Neural crest cell (in vitro differentiated cells): ENCODE measurements around the gene ZFP28. TPM values are rescaled to one million over a fixed set of nuclear protein-coding genes. Genes with fewer than 3 reads are reported as not detected.

Experiments
- DNase-seq: peaks from one replicate; pipeline ENCODE4 v3.0.0; 2021; ENCODE audit warnings: low read depth, mixed read lengths, low spot score
- H3K27ac Mint-ChIP-seq: one replicate; pipeline ENCODE4 v1.8.0; 2021; ENCODE audit warnings: mild to moderate bottlenecking, mixed read lengths; ENCODE audit not compliant: unreplicated experiment
- H3K27me3 Mint-ChIP-seq: 2 replicates; pipeline ENCODE4 v1.8.0; 2021; ENCODE audit warnings: low read depth, mild to moderate bottlenecking, mixed read lengths
- H3K36me3 Mint-ChIP-seq: 2 replicates; pipeline ENCODE4 v1.8.0; 2021; ENCODE audit warnings: low read depth, mild to moderate bottlenecking, mixed read lengths
- H3K4me1 Mint-ChIP-seq: 2 replicates; pipeline ENCODE4 v1.8.0; 2021; ENCODE audit warnings: mixed read lengths
- H3K4me3 Mint-ChIP-seq: one replicate; pipeline ENCODE4 v1.8.0; 2021; ENCODE audit warnings: mild to moderate bottlenecking, mixed read lengths
- H3K9me3 Mint-ChIP-seq: 2 replicates; pipeline ENCODE4 v1.8.0; 2021; ENCODE audit warnings: mixed read lengths
- total RNA-seq: library from RNA; stranded (reverse); gene quantifications from 2 replicates; pipeline ENCODE4 v1.2.1, GENCODE V29; 2021
- TF ChIP-seq, protein P1 (sequence below): fragments of 200-600 bp; sonication (generic); conservative IDR thresholded peaks from 2 replicates; pipeline ENCODE4 v1.5.0; 2021; ENCODE audit warnings: antibody characterized with exemption, mild to moderate bottlenecking

Gene ZFP28
- total RNA-seq, 1 donor from 2014 or later: 7.4 TPM

DNA sequence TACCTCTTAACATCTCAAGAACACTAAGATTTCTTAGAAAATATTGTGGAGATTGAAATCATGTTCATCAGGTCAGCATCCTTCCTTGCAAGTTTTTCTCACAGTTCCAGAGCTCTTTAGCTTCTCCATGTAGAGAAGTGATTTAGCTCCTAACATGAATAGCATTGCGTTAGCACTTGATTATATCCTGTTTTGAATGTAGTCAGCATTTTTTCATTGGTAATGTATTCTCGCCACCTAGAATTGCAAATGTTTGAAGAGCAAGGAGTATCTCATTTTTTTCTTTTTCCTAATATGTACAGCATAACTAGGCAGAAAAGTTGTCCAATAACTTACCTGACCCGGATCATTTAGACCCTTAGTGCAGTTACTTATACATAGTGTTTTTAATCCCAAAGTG, 35.2 kb downstream of the ZFP28 start:
- no peaks in the 10 kb centered on the region for H3K4me1 Mint-ChIP-seq
- TF ChIP-seq, protein P1, sequence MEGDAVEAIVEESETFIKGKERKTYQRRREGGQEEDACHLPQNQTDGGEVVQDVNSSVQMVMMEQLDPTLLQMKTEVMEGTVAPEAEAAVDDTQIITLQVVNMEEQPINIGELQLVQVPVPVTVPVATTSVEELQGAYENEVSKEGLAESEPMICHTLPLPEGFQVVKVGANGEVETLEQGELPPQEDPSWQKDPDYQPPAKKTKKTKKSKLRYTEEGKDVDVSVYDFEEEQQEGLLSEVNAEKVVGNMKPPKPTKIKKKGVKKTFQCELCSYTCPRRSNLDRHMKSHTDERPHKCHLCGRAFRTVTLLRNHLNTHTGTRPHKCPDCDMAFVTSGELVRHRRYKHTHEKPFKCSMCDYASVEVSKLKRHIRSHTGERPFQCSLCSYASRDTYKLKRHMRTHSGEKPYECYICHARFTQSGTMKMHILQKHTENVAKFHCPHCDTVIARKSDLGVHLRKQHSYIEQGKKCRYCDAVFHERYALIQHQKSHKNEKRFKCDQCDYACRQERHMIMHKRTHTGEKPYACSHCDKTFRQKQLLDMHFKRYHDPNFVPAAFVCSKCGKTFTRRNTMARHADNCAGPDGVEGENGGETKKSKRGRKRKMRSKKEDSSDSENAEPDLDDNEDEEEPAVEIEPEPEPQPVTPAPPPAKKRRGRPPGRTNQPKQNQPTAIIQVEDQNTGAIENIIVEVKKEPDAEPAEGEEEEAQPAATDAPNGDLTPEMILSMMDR: no peak
- peaks cover 36% of the 10 kb centered on the region for H3K9me3 Mint-ChIP-seq
- H3K36me3 Mint-ChIP-seq: peaks cover 89% of the 10 kb centered on the region
- no peak for DNase-seq
- H3K27me3 Mint-ChIP-seq: no peaks in the 10 kb centered on the region
- no peak overlapping the region for H3K4me3 Mint-ChIP-seq
- H3K27ac Mint-ChIP-seq: no peak overlapping the region

DNA sequence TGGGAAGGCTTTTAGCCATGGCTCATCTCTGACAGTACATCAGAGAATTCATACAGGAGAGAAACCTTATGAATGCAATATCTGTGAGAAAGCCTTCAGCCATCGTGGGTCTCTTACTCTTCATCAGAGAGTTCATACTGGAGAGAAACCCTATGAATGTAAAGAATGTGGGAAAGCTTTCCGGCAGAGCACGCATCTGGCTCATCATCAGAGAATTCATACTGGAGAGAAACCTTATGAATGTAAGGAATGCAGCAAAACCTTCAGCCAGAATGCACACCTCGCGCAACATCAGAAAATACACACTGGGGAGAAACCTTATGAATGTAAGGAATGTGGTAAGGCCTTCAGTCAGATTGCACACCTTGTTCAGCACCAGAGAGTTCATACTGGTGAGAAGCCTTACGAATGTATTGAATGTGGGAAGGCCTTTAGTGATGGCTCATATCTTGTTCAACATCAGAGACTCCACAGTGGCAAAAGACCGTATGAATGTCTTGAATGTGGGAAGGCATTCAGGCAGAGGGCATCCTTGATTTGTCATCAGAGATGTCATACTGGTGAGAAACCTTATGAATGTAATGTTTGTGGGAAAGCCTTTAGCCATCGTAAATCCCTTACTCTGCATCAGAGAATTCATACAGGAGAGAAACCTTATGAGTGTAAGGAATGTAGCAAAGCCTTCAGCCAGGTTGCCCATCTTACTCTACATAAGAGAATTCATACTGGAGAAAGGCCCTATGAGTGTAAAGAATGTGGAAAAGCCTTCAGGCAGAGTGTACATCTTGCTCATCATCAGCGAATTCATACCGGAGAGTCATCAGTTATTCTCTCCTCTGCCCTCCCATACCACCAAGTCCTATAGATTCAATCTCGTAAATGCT, 39.2 kb downstream of the ZFP28 start:
- TF ChIP-seq, protein P1: no peak
- no peak for DNase-seq
- H3K4me3 Mint-ChIP-seq: no peak overlapping the region
- H3K36me3 Mint-ChIP-seq: peaks cover 80% of the 10 kb centered on the region
- no peak overlapping the region for H3K27ac Mint-ChIP-seq
- peaks cover 44% of the 10 kb centered on the region for H3K9me3 Mint-ChIP-seq
- no peaks in the 10 kb centered on the region for H3K4me1 Mint-ChIP-seq
- no peaks in the 10 kb centered on the region for H3K27me3 Mint-ChIP-seq

DNA sequence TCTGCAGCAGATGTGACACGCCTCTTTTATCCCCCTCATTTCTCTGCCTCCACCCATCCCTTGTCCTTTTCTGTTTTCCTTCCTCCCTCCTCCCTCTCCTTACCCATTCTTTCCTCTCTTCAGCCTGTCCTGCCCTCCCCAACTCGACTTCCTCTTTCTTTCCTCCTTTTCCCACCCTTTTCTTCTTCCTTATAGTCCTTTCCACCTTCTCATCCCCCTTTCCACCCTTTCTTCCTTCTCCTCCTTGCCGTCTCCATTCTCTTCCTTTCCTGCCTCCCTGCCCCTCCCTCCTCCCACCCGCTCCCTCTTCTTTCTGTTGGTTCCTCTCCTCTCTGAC, 55.7 kb downstream of the ZFP28 start:
- peaks cover 5% of the 10 kb centered on the region for H3K27me3 Mint-ChIP-seq
- no peak overlapping the region for H3K27ac Mint-ChIP-seq
- peak overlapping the region; percentile 94 for H3K4me3 Mint-ChIP-seq
- TF ChIP-seq, protein P1: no peak
- H3K36me3 Mint-ChIP-seq: peaks cover 42% of the 10 kb centered on the region
- peaks cover 12% of the 10 kb centered on the region for H3K4me1 Mint-ChIP-seq
- no peak for DNase-seq
- H3K9me3 Mint-ChIP-seq: peaks cover 27% of the 10 kb centered on the region

DNA sequence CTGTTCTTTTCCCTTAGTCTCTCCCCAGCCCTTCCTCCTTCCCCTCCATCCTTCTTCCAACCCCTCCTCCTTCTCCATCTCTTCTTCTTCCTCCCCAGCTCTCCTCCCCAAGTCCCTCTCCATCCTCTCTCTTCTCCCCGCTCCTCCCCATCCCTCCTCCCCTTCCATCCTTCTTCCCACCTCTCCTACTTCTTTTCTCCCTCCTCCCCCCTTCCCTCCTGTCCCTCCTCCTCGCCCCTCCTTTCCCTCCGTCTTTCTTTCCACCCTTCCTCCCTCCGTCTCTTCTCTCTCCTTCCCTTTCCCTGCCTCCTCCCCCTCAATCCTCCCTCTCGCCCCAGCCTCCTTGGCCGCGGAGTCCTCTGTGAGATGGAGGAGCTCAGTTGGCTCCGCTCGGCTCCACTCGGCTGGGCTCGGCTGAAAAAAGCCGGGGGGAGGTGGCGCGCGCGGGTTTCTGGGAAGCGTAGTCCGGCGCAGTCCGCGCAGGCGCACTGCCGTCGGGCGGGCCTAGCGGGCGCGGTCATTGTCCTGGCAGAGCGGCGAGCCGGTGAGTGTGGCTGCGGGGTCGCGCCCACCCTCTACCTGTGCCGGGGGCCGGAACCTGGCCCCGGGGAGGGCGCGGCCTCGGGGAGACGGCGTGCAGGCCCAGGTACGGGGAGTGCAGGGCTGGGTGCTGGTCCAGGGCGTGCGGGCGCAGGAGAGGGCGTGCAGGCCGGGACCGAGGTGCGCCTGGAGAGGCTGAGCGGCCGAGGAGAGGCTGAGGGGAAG, 56.2 kb downstream of the ZFP28 start, which contains the start of gene ZNF71:
TSS of gene ZNF71 (plus strand) at position 520 of the 765 bp plus-strand sequence. CDS start 6,257 bp downstream, outside the sequence.
- peaks cover 27% of the 10 kb centered on the region for H3K9me3 Mint-ChIP-seq
- TF ChIP-seq, protein P1: no peak
- DNase-seq: peak; percentile 87
- peak within 1 kb of the TSS; percentile 99 for H3K27ac Mint-ChIP-seq
- H3K4me1 Mint-ChIP-seq: peaks cover 12% of the 10 kb centered on the region
- peaks cover 46% of the 10 kb centered on the region for H3K36me3 Mint-ChIP-seq
- peak within 1 kb of the TSS; percentile 94 for H3K4me3 Mint-ChIP-seq
- H3K27me3 Mint-ChIP-seq: peaks cover 5% of the 10 kb centered on the region

DNA sequence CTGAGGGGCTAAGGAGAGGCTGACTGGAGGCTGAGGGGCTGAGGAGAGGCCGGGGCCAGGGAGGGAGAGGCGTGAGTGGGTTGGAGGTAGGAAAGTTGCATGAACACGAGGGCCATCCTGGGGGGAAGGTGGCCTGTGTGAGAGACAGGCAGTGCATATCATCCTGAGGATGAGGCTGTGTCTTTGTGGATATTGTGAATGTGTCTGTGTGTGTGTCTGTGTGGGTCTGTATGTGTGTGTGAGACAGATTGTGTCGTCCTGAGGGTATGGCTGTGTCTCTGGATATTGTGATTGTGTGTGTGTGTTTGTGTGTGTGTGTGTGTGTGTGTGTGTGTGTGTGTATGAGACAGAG, 56.8 kb downstream of the ZFP28 start:
- DNase-seq: no peak
- TF ChIP-seq, protein P1: no peak
- Mint-ChIP-seq H3K27me3 (peaks cover 5% of the 10 kb centered on the region), H3K27ac (peak overlapping the region; percentile 99), H3K4me1 (peaks cover 12% of the 10 kb centered on the region), H3K9me3 (peaks cover 28% of the 10 kb centered on the region), H3K36me3 (peaks cover 48% of the 10 kb centered on the region), H3K4me3 (peak overlapping the region; percentile 94)
